Left hindlimb (tissue), 1 donor: Measurements from ENCODE around the gene CAMLG.

Source experiments
- DNase-seq: peaks from one replicate; pipeline ENCODE4 v3.0.0-alpha.2; 2018

Gene CAMLG

GRCh38 chr5:134784241-134784920 lies 46.0 kb downstream of the CAMLG start:
- no peak for DNase-seq

- DNase-seq: no peak
Observed at GRCh38 chr5:134784946-134785620, 46.7 kb downstream of the CAMLG start.

DNA sequence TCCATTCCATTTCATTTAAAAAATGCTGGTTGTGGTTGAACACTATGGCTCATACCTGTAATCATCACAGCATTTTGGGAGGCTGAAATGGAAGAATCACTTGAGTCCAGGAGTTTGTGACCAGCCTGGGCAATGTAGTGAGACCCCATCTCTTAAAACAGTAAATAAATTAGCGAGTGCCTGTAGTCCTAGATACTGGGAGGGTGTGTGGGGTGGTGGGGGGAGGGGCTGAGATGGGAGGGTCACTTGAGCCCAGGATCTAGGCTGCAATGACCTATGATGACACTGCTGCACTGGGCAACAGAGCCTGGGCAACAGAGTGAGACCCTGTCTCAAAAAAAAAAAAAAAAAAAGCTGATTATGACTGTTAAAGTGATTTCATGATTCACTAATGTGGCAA lies 49.3 kb downstream of the CAMLG start:
- no peak for DNase-seq

DNA sequence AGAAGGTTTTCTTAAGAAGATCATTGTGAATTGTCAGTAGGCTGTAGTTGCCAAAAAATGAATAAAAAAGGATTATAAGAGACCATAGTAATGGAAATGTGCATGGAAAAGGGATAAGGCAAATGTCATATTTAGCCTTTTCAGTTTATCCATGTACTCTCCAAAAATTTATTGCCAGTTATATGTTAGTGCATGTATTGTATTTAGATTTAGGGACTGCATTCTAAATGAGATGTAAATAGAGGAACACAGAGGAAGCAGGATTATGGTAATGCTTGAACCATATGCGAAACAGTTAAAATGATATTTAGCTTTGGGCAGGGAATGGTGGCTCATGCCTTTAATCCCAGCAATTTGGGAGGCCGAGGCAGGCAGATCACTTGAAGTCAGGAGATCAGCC lies 53.2 kb downstream of the CAMLG start:
- DNase-seq: no peak

DNA sequence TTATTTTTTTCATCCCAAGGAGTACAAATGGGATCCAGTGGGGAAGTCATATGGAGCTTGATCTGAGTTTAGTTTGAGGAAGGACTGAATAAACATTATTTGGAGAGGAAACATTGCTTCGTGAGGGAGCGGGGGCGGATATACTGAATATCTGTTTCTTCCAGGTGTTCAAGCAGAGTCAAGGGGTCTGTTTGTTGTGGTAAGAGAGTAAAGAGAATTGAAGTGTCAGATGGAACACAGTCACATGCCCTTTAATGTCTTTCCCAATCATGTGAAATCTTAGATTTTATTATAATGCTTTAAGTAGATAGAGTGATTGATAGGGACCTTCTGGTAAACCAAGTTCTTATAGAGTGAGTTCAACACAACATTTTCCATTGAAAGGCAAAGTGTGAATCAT lies 53.9 kb downstream of the CAMLG start:
- DNase-seq: no peak

DNA sequence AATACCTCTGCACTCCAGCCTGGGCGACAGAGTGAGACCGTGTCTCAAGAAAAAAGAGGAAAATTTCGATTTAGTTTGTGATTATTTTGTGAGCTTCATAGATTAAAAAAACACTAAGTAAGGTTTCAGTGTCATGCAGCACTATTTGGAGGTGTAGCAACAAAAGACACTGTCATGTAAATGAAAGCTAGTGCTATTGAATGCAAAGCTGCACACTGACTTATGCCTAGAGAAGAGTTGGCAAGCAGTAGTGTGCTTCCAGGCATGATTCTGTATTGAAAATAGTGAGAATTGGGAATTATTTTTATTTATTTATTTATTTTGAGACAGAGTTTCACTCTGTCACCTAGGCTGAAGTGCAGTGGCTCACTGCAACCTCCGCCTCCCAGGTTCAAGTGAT lies 54.8 kb downstream of the CAMLG start:
- no peak for DNase-seq

GRCh38 chr5:134794082-134794481 lies 55.7 kb downstream of the CAMLG start:
- no peak for DNase-seq

DNA sequence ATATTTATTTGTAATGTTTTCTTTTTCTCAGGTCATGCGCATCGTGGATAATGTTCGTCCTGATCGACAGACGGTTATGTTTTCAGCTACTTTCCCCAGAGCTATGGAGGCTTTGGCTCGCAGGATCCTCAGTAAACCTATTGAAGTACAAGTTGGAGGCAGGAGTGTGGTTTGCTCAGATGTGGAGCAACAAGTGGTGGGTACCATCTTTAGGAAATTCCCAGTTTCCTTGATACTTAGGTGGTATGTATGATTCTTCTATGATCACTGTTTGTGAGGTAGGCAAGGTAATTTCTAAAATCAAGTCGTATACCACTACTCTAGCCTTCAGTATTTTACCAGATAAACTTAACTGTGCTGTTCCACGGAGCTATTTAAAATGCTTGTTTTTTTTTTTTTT lies 56.5 kb downstream of the CAMLG start:
- DNase-seq: no peak

DNA sequence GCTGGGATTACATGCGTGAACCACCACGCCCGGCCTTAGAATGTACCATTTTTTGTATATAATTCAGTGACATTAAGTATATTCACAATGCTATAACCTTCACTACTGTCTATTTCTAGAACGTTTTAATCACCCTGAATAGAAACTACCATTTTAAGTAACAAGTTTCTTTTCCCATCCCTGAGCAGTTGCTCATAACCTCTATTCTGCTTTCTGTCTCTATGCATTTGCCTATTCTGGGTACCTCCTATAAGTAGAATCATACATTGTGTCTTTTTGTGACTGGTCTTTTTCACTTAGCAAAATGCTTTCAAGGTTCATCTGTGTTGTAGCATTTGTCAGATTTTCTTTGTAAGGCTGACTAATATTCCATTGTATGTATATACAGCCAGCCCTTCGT lies 60.1 kb downstream of the CAMLG start:
- DNase-seq: no peak
